Thyroid gland (tissue), 4 donors: Measurements from ENCODE around the gene KLC3. TPM values are rescaled to one million over a fixed set of nuclear protein-coding genes. Genes with fewer than 3 reads are reported as not detected.

Experiments
- DNase-seq, 2 donors: peaks; one replicate each; pipeline ENCODE4 v3.0.0-alpha.2; 2019
- H3K27ac ChIP-seq, 3 donors: fragments of 200-600 bp; sonication (generic); 1 replicate in 2 of 3; 2 replicates in 1 of 3; pipeline ENCODE4 v1.5.1; 2016 to 2019; ENCODE audit warnings: mild to moderate bottlenecking in 1 of 3, moderate library complexity in 1 of 3
- H3K27me3 ChIP-seq: fragments of 200-600 bp; sonication (generic); one replicate; pipeline ENCODE4 v1.5.1; 2019
- H3K36me3 ChIP-seq, 2 donors: fragments of 200-600 bp; sonication (generic); one replicate each; pipeline ENCODE4 v1.5.1; 2016 to 2019
- H3K4me1 ChIP-seq, 2 donors: fragments of 200-600 bp; sonication (generic); one replicate each; pipeline ENCODE4 v1.5.1; 2017 to 2019
- H3K4me3 ChIP-seq, 3 donors: fragments of 200-600 bp; sonication (generic); replicated peaks in 1 of 3; 1 replicate in 2 of 3; 2 replicates in 1 of 3; pipeline ENCODE4 v1.5.1; 2016; ENCODE audit warnings: mild to moderate bottlenecking in 1 of 3
- H3K9me3 ChIP-seq: fragments of 200-600 bp; sonication (generic); one replicate; pipeline ENCODE4 v1.5.1; 2017
- POLR2A ChIP-seq, 2 donors: fragments of 450-650 bp; IDR thresholded peaks; one replicate each; pipeline ENCODE4 v1.6.1; 2017; ENCODE audit warnings: antibody characterized with exemption in 2 of 2, mild to moderate bottlenecking in 2 of 2, moderate library complexity in 1 of 2
- WGBS, 2 donors: methylation state at CpG; one replicate each; pipeline ENCODE4 v1.1.5; 2017; 5-methylcytosine and 5-hydroxymethylcytosine counted together
- intact Hi-C: fragments of 100-400 bp; cut with DNase I; formaldehyde crosslinking; loops from one replicate; pipeline ENCODE4 v1.15.1; 2023
- total RNA-seq, 4 donors: library from RNA; depleted of rRNA; stranded (reverse); fragments of >200 nt; gene quantifications; one replicate each; pipeline ENCODE4 v1.2.3, GENCODE V29; 2016
- TF ChIP-seq, protein P1 (sequence below), 6 experiments: fragments of 200-600 bp in 3 of 6; fragments of 450-650 bp in 3 of 6; sonication (generic) in 3 of 6; IDR thresholded peaks; one replicate each; pipeline ENCODE4 v1.5.1; 2016 to 2019; ENCODE audit warnings: antibody characterized with exemption in 6 of 6, mild to moderate bottlenecking in 2 of 6, inconsistent platforms in 1 of 6, moderate library complexity in 1 of 6

KLC3 gene
- total RNA-seq, 4 donors from 2014 or later = 0.45 to 1.2 (median 0.83) TPM

DNA sequence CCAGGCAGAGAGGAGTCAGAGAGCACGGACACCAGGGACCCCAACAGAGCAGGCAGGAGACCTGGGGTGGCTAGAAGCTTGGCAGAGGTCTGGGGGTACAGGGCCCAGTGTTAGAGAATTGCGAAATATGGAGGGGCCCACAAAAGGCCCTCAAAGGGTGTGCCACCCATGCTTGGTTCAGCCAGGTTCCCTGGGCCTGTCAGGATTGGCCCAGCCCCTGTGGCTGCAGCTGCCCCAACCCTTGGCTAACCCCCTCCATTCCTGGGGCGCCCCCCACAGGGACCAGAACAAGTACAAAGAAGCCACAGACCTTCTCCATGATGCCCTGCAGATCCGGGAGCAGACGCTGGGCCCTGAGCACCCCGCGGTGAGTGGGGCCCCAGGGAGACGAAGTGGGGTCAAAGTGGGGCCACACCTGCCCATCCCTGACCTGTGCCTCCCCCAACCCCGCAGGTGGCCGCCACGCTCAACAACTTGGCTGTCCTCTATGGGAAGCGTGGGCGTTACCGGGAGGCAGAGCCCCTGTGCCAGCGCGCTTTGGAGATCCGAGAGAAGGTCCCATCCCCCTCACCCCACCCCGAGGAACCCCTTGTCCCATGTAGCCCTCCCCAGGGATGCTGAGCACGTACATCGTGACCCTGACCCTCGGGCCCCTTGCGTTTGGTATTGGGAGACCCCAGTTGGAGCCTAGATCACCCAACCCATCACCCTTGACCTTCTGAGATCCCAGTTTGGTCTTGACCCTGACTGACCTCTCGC, 8.0 kb downstream of the KLC3 start:
- no peak overlapping the region for H3K27ac ChIP-seq

DNA sequence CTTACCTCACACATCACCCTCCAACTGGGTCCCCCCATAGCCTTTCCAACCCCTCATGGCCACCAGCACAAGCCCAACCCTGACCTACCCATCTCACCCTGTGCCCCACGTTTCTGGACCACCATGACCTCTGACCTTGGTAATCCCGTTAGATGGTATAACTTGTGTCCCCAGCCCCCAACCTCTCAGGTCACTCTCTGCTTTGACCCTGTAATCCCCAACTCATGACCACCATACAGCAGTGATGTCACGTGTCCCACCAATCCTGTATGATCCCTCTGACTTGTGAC, 8.5 kb downstream of the KLC3 start:
- Histone ChIP-seq H3K27ac (no peak overlapping the region), H3K9me3 (no peaks in the 10 kb centered on the region), H3K36me3 (peaks cover 3 to 6% of the 10 kb centered on the region in 2 donors), H3K4me3 (no peak overlapping the region), H3K27me3 (no peaks in the 10 kb centered on the region), H3K4me1 (no peaks in the 10 kb centered on the region)
- no peak for DNase-seq
- intact Hi-C loops = no loop called here
- TF ChIP-seq POLR2A (IDR thresholded peaks at IDR 0.05) = no peak
- TF ChIP-seq, protein P1, sequence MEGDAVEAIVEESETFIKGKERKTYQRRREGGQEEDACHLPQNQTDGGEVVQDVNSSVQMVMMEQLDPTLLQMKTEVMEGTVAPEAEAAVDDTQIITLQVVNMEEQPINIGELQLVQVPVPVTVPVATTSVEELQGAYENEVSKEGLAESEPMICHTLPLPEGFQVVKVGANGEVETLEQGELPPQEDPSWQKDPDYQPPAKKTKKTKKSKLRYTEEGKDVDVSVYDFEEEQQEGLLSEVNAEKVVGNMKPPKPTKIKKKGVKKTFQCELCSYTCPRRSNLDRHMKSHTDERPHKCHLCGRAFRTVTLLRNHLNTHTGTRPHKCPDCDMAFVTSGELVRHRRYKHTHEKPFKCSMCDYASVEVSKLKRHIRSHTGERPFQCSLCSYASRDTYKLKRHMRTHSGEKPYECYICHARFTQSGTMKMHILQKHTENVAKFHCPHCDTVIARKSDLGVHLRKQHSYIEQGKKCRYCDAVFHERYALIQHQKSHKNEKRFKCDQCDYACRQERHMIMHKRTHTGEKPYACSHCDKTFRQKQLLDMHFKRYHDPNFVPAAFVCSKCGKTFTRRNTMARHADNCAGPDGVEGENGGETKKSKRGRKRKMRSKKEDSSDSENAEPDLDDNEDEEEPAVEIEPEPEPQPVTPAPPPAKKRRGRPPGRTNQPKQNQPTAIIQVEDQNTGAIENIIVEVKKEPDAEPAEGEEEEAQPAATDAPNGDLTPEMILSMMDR (IDR thresholded peaks at IDR 0.05) = no peak
- WGBS, 2 donors = 57 to 78% methylated on average over 2 to 3 of the region's 3 CpGs

More for the DNA sequence above, 8.0 kb downstream of the KLC3 start:
- intact Hi-C loops = no loop called here
- H3K4me1 ChIP-seq = no peaks in the 10 kb centered on the region
- H3K36me3 ChIP-seq = peaks cover 3 to 6% of the 10 kb centered on the region in 2 donors
- H3K9me3 ChIP-seq = no peaks in the 10 kb centered on the region
- no peak overlapping the region for H3K4me3 ChIP-seq
- no peak for DNase-seq
- H3K27me3 ChIP-seq = no peaks in the 10 kb centered on the region
- 78 to 85% methylated on average over 10 to 19 of the region's 23 CpGs for WGBS, 2 donors
- no peak for TF ChIP-seq POLR2A (IDR thresholded peaks at IDR 0.05)
- TF ChIP-seq, protein P1 (IDR thresholded peaks at IDR 0.05) = no peak

DNA sequence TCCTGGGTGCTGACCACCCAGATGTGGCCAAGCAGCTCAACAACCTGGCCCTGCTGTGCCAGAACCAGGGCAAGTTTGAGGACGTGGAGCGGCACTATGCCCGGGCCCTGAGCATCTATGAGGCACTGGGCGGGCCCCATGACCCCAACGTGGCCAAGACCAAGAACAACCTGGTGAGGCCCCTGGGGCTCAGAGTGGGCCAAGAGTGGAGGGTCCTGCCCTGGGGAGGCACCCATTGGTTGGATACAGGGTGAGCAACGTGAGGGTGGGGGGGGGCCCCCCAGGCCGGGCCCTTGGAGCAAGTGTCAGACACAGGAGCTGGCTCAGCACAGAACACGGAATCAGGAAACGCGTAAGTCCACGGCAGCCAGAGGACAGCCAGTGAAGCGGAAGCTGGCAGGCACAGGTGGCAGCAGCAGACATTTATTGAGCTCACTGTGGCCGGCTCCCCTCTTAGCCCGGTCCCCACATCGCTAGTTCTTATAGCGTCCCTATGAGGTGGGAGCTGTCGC, 8.9 kb downstream of the KLC3 start:
- Histone ChIP-seq H3K36me3 (peaks cover 3 to 6% of the 10 kb centered on the region in 2 donors), H3K27me3 (no peaks in the 10 kb centered on the region), H3K4me1 (no peaks in the 10 kb centered on the region), H3K9me3 (no peaks in the 10 kb centered on the region), H3K27ac (no peak overlapping the region), H3K4me3 (no peak overlapping the region)
- 86 to 92% methylated on average over 13 to 15 of the region's 17 CpGs for WGBS, 2 donors
- intact Hi-C loops = no loop called here
- TF ChIP-seq, protein P1 (IDR thresholded peaks at IDR 0.05) = no peak
- no peak for TF ChIP-seq POLR2A (IDR thresholded peaks at IDR 0.05)
- DNase-seq = no peak

DNA sequence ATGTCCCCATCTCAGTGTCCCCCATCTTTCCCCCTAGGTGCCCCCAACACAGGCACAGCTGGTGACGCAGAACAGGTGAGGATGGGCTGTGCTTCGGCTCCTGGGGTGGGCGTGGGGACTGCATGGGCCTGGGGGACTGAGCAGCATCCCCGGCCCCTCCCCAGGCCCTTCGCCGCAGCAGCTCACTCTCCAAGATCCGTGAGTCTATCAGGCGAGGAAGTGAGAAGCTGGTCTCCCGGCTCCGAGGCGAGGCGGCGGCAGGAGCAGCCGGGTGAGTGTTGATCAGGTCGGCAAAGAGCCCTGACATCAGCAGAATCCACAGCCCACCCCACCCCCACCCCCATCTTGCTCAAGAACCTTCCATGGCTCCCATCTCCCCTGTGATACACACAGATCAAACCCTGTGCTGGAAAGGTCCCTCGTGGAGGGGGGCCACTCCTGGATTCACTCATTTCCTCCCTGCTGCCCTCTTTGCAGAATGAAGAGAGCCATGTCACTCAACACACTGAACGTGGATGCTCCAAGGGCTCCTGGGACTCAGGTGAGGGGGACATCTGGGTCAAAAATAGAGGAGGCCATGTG, 10.0 kb downstream of the KLC3 start:
- intact Hi-C loops = no loop called here
- Histone ChIP-seq H3K36me3 (peaks cover 3 to 6% of the 10 kb centered on the region in 2 donors), H3K9me3 (no peaks in the 10 kb centered on the region), H3K27me3 (no peaks in the 10 kb centered on the region), H3K4me1 (no peaks in the 10 kb centered on the region), H3K4me3 (no peak overlapping the region), H3K27ac (no peak overlapping the region)
- DNase-seq = no peak
- 83 to 94% methylated on average over 13 to 17 of the region's 17 CpGs for WGBS, 2 donors
- no peak for TF ChIP-seq POLR2A (IDR thresholded peaks at IDR 0.05)
- TF ChIP-seq, protein P1 (IDR thresholded peaks at IDR 0.05) = no peak

DNA sequence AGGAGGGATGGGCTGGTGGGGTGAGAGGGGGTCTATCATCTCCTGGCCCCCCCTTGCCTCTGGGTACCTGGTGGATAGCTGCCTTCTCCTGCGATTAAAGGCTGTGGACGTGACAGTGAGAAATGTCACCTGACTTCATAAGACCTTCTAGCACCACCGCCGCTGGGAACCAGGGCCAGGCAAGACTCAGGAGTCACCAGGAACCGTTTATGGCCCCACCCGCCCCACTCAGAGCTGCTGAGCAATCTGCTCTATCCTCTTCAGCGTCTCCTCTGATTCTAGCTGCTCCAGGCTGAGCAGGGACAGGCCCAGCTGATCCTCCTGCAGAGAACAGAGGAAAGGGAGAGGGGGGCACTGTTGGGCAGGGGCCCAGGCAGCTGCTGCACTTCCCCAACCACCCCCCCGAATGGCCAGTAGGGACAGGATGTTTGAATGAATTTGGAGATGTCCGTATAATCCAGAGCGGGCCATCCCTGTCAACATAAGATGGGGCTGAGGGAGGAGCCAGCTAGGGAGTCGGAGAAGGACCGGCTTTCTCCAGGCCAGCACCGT, 10.9 kb downstream of the KLC3 start:
- Histone ChIP-seq H3K27me3 (no peaks in the 10 kb centered on the region), H3K4me3 (no peak overlapping the region), H3K4me1 (no peaks in the 10 kb centered on the region), H3K9me3 (no peaks in the 10 kb centered on the region), H3K36me3 (peaks cover 3 to 6% of the 10 kb centered on the region in 2 donors), H3K27ac (no peak overlapping the region)
- intact Hi-C loops = no loop called here
- no peak for DNase-seq
- TF ChIP-seq, protein P1 (IDR thresholded peaks at IDR 0.05) = no peak
- no peak for TF ChIP-seq POLR2A (IDR thresholded peaks at IDR 0.05)
- WGBS, 2 donors = 82 to 92% methylated on average over 6 to 11 of the region's 13 CpGs
